ENCODE data around the gene MTMR11.

MTMR11 gene

GRCh38 chr1:149936992-149937705, 470 bp upstream of the MTMR11 start:
- peak; percentile 28 for DNase-seq (ENCODE audit: low read depth)

DNA sequence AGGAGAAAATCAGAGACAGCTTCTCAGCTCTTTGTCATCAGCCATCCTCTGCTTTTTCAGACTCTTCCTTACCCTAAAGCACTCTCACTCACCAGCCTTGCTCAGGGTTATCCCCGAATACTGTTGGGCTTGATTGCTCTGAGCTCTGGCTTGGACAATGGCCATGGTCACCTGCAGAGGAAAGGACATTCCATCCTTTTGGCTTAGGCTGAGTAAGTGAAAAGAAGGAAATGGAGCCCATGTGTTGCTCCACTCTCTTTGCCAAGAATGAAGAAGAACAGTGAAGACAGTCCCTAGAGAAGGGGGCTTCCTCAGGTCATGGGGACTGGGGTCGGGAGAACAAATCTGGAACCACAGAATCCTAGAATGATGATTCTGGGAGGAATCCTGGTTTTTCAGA, 2.3 kb downstream of the MTMR11 start:
- no peak for DNase-seq (ENCODE audit: low read depth)

DNA sequence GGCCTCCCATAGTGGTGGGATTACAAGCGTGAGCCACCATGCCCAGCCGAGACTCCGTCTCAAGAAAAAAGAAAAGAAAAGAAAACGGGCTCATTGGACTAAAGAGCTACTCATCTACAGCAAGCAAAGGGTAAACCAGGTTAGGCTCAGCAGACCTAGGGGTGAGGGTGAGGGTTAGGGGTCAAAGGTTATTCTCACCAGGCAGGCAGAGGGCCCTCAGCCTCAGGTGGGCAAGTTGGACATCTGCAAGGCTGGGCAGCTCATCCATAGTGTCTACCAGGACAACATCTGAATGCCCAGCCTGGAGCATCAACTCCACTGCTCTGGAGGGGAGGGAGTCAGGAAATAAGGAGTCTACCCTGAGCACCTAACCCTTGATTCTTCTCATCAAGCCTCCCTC, 3.5 kb downstream of the MTMR11 start:
- DNase-seq (ENCODE audit: low read depth) = no peak

- DNase-seq (ENCODE audit: low read depth) = no peak
Observed at GRCh38 chr1:149932474-149932873, 4.2 kb downstream of the MTMR11 start.

DNA sequence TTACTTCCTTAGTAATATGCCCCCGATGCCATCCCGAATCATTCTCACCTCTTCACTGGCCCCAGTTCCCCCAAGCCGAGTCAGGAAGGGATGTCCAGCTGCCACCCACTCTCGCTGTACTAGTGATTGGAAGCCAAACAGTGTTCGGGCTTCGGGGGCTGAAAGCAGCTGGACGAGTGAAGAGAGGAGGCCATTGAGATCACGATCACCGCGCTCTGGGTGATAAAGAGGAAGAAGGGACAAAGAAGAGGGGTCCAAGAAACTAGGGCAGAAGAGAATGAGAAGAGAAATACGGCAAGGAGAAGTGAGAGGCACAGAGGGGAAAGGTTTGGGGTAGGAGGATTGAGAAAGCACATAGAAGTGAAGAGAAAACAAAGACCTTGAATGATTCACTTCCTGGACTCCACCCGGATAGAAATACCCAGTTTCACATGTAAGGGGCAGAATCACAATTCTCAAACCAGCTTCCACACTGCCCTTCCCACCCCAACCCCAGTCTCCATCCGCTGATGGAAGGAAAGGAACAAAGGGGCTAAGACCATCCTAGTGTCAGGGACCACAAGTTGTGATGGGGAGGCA, 5.4 kb downstream of the MTMR11 start:
- no peak for DNase-seq (ENCODE audit: low read depth)

DNA sequence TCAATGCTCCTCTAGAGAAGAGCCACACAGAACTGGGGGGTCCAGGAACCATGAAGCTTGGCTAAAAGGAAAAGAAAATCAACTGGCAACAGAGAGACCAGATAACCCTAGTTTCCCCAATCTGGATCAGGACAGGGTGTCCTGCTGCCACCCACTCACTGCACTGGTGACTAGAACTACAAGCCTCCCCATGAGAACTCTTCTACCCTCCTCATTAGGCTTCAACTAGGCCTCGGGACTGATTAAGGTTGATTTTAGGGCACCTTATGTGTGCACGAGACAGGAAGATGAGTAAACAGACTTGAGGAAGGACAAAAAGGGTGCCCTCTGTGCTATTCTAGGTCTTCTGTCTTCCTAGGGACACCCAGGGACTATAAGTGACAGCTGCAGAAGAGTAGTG, 6.8 kb downstream of the MTMR11 start:
- DNase-seq (ENCODE audit: low read depth) = no peak

DNA sequence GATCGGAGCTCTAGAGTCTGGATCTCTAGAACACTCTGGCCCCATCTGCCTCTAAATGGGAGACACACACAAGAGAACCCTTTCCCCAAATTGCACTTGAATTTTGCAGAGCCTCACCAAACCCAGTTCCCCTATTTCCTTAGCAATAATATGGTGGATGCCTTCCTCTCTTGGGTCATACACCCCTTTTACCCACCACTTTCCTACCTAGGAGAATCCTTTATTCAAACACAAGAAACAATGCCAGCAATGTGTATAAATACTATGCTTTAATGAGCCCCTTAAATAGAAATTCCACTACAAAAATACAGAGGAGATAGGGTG, 8.3 kb downstream of the MTMR11 start:
- DNase-seq (ENCODE audit: low read depth) = no peak

- peak; percentile 54 for DNase-seq (ENCODE audit: low read depth)
Observed at GRCh38 chr1:149927563-149928400, 8.9 kb downstream of the MTMR11 start, which contains the start of gene SF3B4. TSS of gene SF3B4 (minus strand) at chr1:149927803. CDS start at chr1:149927759, 44 bp downstream.

DNA sequence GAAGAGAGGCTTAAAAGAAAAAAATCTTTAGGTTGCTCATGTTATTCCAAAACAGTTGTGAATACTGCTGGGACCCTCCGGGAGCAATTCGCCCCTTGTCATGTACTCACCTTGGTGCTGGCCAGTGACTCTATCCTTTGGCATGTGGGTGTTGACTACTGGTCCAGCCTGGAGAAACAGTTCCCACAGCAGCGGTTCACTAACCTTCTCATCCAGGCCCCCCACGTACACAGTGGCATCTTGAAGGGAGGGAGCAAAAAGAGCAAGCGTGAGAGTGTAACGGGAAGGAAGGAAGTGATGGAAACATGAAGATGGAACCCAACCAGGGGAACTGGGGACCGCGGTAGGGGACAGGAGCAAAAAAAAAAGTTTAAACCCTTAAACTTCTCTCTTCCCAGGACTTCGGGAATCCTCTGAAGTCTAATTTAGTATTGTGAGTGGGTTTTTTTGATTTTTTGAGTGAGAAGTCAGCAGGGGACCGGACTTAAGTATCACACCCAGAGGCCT, 9.6 kb downstream of the MTMR11 start:
- no peak for DNase-seq (ENCODE audit: low read depth)

DNA sequence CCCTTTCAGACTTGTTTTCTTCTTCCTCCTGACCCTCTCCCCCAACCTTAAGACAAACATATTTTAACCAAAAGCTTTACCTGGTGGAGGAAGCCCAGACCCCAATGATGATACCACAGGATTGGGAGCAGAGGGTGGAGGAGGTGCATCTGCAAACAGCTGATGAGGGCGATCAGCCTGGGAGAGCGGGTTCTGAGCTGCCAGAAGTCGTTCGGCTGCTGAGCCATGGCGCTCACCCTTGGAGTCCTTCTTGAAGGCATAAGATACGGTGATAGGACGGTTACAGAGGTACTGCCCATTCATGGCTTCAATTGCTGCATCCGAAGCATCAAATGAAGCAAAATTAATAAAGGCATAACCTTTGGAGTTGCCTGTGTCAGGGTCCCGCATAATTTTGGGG, 10.4 kb downstream of the MTMR11 start:
- DNase-seq (ENCODE audit: low read depth) = no peak

- no peak for DNase-seq (ENCODE audit: low read depth)
Observed at GRCh38 chr1:149925751-149926150, 10.9 kb downstream of the MTMR11 start.

GRCh38 chr1:149925345-149925744, 11.3 kb downstream of the MTMR11 start:
- no peak for DNase-seq (ENCODE audit: low read depth)

DNA sequence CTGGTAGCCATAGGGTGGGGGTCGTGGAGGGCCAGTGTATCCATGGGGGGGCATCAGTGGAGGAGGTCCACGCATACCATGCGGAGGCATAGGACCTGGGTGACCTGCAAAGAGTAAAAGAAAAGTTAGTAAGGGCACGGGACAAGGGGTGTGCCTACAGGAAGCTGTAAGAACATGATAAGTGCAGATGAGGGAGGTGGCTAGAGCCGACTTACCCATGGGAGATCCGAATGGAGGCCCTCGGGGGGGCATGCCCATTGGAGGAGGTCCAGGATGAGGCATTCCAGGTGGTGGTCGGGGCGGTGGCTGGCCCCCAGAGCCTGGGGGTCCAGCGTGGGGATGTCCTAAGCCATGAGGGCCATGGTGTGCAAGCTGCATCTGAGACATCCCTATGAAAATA, 13.1 kb downstream of the MTMR11 start:
- DNase-seq (ENCODE audit: low read depth) = no peak

DNA sequence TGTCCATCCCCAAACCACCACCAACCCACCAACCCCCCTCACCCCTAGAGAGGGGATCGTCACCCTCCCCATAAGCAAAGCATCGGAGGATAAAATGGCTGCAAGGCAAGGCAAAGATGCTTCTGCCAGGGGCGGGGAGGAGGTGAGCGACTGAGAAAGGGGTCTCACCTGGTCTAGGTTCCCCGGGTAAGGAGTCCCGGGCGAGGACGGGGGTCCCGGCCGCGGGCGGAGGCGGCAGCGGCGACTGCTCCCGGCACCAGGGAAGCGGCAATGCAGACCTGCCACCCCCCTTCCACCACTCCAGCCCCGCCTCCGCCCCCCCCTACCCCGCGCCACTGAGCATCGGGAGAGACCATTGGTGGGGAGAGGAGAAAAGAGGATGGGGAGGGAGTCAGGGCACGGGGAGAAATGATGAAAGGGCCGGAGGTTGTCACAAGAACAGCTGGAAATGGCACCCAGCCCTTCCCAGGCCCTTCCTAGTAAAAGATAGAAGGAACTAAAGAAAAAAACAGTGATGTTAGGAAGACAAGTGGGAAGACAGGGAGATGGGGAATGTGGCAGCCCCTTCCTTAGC, 19.0 kb downstream of the MTMR11 start, which contains the start of gene SV2A:
SV2A (minus strand) TSS at position 274 of the 574 bp plus-strand sequence. CDS start 4,004 bp downstream, outside the sequence.
- no peak for DNase-seq (ENCODE audit: low read depth)

DNA sequence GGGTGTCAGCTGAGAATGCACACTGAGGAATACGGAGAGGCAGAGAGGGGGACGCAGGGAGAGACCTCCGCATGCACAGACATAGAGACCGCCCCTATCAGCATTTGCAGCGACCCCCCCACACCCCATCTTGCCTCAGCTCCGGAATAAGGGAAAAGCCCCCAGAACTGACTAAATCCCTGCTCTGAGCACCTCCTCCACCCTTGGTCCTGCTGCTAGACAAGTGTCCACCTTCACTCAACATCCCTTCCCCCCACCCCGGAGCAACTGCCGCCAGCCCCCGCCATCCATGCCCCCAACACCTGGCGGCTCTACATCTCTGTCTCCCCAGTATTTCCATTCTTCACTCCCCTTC, 19.8 kb downstream of the MTMR11 start:
- no peak for DNase-seq (ENCODE audit: low read depth)

GRCh38 chr1:149916193-149916897, 20.3 kb downstream of the MTMR11 start:
- no peak for DNase-seq (ENCODE audit: low read depth)

DNA sequence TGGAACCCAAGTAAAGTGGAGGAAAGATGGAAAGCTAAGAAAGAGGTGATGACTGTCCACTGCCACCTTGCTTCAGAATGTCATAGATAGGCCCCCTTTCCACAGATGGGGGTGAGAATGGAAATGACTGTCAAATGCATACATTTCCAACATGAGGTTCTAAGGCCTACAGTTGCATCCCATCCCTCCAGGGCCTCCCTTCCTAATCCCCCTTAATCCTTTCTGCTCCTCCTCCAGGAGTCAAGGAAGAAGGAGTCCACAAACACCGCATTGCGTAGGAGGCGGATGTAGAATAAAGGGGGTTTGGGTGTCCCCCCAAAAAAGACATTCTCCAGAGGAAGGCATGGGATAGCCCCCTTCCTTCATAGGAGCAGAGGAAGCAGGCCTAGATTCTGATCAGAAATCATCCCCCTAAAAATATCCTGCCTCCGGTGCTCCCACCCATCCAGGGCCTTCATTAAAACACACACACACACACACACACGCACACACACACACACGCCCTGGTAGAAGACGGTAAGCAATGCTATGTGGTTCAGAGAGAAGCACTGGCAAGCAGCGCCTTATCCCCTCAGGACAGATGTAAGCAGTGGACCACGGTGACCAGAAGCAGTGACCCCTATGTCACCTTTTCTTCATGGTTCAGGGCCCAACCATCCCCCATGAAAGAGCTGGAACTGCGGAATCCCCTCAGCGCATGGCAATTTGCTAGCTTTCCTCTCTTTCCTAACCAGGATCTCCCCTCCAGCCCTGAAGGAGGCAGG, 21.1 kb downstream of the MTMR11 start:
- DNase-seq (ENCODE audit: low read depth) = no peak

DNA sequence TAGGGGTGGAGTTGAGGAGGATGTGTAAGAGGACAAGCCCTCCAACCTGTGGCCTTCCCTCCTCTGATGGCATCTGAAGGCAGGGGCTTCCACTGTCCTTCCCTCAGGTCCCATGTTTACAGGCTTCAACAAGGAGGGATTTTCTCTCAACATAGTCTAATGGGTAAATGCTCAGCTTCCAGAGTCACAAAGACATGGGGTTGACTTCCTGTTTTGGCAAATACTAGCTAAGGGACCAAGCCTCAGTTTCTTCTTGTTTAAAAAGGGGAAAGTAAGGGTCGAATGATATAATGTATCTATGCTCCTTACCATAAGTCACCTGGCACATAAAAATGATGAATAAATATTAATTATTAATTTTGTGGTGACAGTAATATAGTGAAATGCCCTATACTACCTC, 22.1 kb downstream of the MTMR11 start:
- no peak for DNase-seq (ENCODE audit: low read depth)

DNA sequence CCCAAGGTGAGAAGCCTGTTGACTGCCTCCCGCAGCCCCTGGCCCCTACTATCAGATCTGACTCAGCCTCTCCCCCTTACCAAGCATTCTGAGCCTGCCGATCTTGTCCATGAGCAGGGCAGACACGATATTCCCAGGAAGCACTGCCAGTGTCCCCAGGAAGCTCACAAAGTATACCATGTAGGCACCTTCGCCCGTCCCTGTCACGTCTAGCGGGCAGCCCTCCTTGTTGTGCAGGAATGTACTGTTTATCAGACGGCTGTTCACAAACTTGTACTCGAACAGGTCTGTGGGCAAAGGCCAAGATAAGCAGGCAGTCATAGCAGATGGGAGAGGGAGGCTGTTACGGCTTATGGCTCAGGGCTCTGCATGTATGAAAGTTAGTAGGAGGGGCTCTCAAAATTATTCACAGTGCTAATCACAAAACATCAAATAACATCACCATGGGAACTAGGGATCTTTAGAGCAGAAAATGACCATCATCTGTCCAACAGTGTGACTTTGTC, 30.1 kb downstream of the MTMR11 start:
- DNase-seq (ENCODE audit: low read depth) = no peak

- DNase-seq (ENCODE audit: low read depth) = no peak
Observed at GRCh38 chr1:149903836-149904491, 32.7 kb downstream of the MTMR11 start.

All from non-pigmented ciliary epithelial cell (primary cell).